HG03045 (cell line): Measurements from ENCODE around the gene DBN1.

Experiments
- ATAC-seq: cut with Tn5 transposase; IDR thresholded peaks from one replicate; pipeline ENCODE4 v1.9.1; 2021; ENCODE audit warnings: mild to moderate bottlenecking, moderate library complexity; ENCODE audit not compliant: unreplicated experiment

The DBN1 gene

DNA sequence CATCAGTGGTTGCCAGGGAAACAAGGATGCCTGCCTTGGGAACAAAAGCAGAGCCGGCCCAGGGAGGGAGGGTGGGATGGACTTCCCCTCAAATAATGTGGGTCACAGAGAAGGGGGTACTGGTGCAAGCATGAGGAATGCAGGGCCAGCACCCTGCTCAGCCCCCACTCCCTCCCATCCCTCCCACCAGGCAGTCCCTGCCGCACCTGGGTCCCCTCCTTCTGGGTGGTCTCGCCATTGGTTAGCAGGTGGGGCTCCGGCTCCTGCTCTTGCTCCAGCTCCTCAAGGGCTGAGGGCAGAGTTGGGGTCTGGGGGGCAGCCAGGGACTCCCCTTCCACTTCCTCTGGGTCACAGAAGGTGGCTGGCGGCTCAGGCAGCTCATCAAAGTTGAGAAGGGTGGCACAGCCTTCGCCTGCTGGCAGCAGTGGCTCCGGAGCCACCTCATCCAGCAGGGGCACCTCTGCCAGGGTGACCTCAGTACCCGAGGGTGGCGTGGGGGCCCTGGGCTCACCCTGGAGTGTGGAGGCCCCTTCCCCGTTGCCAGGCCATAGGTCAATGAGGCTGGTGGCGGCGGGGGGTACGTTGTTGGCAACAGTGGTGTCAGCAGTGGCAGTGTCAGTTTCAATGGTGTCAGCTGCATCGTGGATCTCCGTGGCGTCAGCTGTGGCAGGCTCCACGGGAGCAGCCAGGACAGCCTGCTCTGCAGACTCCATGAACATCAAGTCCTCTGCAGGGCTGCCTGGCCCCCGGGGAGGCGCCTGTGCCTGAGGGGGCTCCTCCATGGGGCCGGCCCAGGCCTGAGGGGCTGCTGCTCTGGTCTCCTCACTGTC is 15.4 kb downstream of the DBN1 start:
- ATAC-seq: no peak

GRCh38 chr5:177456976-177457851 is 16.2 kb downstream of the DBN1 start:
- ATAC-seq: peak; percentile 27

GRCh38 chr5:177456591-177456964 is 16.9 kb downstream of the DBN1 start:
- ATAC-seq: no peak

DNA sequence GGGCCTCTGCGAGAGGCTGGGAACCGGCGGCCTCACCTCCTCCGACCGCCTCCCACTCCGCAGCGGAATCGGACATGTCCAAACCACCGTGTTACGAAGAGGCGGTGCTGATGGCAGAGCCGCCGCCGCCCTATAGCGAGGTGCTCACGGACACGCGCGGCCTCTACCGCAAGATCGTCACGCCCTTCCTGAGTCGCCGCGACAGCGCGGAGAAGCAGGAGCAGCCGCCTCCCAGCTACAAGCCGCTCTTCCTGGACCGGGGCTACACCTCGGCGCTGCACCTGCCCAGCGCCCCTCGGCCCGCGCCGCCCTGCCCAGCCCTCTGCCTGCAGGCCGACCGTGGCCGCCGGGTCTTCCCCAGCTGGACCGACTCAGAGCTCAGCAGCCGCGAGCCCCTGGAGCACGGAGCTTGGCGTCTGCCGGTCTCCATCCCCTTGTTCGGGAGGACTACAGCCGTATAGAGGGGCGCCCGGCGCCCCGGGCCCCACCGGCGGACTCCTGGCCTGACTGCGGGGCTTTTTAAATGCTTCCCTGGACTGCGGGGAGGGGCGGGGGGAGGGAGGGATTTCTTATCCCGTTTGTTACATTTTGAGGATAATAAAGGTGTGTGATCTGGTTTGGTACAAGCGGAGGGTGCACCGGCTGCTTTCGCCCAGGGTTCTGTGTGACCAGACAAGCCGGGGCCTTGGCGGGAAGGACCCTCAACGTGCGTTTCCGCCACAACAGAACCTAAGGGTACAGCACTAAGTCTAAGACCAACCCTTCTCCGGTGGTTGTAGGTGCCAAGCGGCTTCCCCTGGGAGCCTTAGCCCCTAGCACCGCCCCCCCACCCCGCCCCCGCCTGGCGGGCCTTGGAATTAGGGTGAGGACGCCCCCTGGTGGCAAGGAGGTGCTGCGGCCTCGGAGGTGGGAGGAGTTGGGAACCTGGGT is 17.5 kb downstream of the DBN1 start:
- peak; percentile 17 for ATAC-seq

GRCh38 chr5:177455036-177455660 is 18.3 kb downstream of the DBN1 start:
- ATAC-seq: peak; percentile 52

GRCh38 chr5:177454397-177455035 is 18.9 kb downstream of the DBN1 start:
- peak; percentile 48 for ATAC-seq

GRCh38 chr5:177453852-177454396 is 19.5 kb downstream of the DBN1 start:
- ATAC-seq: peak; percentile 2

DNA sequence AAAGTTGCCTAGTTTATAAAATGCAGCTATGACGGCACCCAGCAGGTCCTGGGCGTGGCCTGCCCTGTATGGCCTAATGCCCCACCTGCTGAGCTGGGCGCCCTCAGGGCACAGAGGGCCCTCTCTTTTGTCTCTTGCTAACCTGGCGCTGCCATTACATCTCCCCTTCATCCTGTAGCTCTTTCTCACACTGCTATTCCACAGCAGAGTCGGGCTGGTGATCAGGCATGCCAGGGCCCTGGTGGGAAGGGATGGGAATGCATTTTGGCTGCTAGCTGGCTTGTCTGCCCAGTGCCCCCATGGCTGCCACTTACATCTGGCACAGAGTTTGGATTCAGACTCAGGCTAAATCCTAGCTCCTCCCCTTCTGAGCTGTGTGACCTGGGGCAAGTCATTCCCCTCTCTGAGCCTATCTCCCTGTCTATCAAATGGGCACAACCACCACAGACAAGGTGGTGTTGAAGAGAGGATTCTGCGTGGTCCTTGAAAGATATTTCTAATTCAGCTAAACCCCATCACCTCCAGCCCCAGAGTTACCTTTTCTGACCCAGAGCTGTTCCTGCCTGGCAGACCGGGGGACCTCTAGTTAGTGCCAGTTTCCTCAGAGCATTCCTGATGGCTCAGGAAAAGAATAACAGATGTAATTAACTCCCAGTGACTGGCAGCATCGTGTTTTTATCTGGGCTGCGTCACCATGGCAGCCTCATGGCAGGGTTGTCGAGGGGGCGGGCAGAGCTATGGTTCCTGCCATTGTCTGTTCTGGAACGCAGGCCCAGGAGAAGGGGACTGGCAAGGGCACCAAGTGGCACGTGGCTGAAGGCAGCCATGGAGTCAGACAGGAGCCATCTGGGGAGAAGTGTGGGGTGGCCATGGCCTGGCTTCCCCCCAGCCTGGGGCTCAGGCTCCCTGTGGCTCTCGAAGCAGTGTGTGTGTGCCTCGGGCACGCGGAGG is 20.5 kb downstream of the DBN1 start:
- no peak for ATAC-seq

DNA sequence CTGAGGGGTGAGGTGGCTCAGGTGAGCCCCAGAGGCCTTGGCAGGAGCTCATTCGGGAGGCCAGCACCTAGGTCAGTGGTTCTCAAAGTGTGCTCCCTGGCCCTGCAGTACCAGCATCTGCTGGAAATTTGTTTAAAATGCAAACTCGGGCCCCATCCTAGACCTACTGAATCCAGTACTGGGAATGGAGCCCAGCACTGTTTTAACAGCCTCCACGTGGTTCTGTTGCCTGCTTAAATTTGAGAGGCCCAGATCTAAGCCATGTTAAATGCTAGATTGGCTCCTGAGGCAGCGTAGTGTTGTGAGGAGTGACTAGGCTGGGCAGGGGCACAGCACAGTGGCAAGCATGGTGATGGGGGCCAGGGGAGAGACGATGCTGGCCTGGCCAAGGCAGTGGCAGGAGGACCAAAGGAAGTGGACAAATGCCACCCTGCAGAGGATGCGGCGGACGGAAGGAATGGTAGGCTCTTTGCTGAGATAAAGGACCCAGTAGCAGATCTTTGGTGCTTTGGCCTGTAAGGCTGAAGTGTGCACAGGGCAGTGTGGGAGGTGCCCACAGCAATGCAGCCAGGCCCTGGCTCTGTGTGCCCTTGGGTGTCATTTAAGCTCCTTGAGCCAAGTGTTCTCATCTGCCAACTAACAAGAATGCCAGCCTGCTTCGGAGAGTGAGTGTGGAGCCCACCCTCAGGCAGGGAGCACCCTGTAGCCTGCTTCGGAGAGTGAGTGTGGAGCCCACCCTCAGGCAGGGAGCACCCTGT is 22.6 kb downstream of the DBN1 start:
- no peak for ATAC-seq

- ATAC-seq: no peak
Observed at GRCh38 chr5:177449140-177450061, 24.0 kb downstream of the DBN1 start.

DNA sequence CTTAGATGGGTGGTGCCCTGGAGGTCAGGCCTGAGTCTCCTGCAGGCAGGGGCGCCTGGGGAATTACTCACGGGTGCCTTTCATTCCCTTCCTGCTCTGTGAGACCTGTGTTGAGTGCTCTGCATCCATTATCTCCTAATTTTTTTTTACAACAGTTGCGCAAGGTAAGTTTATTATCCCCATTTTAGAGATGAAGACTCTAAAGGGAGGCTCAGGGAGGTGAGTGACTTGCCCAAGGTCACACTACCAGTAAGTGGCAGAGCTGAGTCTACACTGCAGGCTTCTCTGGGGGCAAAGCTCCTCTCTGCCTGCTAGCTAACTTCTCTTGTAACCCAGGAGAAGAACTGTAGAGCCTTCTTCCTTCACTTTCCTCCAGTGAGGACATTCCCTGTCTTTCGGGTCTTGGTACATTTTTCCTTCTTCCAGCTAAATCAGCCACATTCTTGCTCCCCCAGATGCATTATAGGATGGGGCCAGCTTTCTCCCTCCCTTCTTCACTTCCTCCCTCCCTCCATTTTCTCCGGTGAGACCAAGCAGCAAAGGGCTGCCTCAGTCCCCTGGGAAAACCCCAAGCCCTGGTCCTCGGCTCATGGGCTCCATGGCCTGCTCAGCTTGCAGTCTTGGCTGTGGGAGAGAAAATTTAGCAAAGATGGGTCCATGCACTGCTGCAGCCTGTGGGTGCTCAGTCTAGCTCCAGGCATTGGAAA is 25.0 kb downstream of the DBN1 start:
- no peak for ATAC-seq

DNA sequence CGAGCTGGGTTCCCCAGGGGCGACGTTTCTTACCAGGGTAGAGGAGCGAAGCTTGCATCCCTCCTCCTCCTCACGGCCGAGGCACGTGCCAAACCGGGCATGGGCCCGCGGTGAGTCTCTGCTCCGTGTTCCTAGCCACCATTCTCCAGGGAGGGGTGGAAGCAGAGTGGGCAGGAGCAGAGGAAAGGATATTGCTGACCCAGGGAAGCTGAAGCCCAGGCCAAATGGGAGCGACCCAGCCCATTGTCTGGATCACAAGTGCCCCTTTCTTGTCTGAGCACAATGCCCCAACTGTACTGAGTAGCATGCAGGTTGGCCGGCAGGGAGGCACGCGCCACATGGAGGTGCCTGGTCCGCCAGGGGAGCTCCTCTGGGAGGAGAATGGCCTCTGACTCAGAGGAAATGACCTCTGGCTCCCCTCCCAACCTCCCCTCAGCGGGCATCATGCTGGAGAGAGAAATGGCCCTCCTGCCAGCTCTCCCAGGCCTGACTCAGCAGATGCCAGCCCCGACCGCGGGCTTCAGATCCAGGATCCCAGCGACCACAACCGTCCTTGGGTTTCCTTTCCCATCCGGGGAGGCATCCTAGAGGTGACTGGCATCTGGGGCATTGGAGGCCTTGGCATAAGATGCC is 25.7 kb downstream of the DBN1 start:
- ATAC-seq: no peak

GRCh38 chr5:177447066-177447610 is 26.3 kb downstream of the DBN1 start:
- peak; percentile 26 for ATAC-seq

GRCh38 chr5:177446200-177447065 is 27.0 kb downstream of the DBN1 start, which contains the start of gene PRR7:
TSS of gene PRR7 (plus strand) at chr5:177446814. CDS start at chr5:177455068, 8,254 bp downstream.
- ATAC-seq: peak; percentile 53

DNA sequence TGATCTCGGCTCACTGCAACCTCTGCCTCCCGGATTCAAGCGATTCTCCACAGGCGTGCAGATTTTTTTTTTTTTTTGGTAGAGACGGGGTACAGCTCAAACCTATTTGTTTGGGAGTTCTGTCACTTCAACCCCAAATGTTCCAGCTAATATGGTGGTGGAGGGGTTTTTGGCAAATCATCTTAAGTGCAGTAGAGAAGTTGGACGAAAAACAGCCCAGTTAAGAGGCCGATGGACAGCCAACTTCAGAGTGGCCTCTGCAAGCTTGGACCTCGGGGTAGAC is 27.6 kb downstream of the DBN1 start:
- ATAC-seq: no peak
